Muscle layer of duodenum (tissue), 2 donors: ENCODE measurements around the gene PTPRM.

Source experiments
- H3K27ac ChIP-seq: one replicate; pipeline ENCODE4 v1.7.0; 2013; ENCODE audit warnings: mild to moderate bottlenecking, low read length
- H3K27me3 ChIP-seq: one replicate; pipeline ENCODE4 v1.7.0; 2013; ENCODE audit warnings: low read depth, mild to moderate bottlenecking, control low read depth, low read length
- H3K36me3 ChIP-seq, 2 donors: one replicate each; pipeline ENCODE4 v1.7.0; 2013; ENCODE audit warnings: low read length in 2 of 2, control low read depth in 1 of 2, mild to moderate bottlenecking in 1 of 2; ENCODE audit not compliant: insufficient read depth in 2 of 2, control insufficient read depth in 1 of 2
- H3K4me1 ChIP-seq, 2 donors: one replicate each; pipeline ENCODE4 v1.7.0; 2013; ENCODE audit warnings: low read length in 2 of 2, mild to moderate bottlenecking in 2 of 2, control low read depth in 1 of 2, moderate library complexity in 1 of 2; ENCODE audit not compliant: insufficient read depth in 2 of 2, control insufficient read depth in 1 of 2
- H3K4me3 ChIP-seq, 2 donors: one replicate each; pipeline ENCODE4 v1.7.0; 2013; ENCODE audit warnings: low read length in 2 of 2, low read depth in 1 of 2, mild to moderate bottlenecking in 1 of 2
- H3K9me3 ChIP-seq, 2 donors: one replicate each; pipeline ENCODE4 v1.7.0; 2013; ENCODE audit warnings: low read length in 2 of 2, control low read depth in 1 of 2, mild to moderate bottlenecking in 1 of 2; ENCODE audit not compliant: control insufficient read depth in 1 of 2
- donor health status: healthy.

The PTPRM gene

DNA sequence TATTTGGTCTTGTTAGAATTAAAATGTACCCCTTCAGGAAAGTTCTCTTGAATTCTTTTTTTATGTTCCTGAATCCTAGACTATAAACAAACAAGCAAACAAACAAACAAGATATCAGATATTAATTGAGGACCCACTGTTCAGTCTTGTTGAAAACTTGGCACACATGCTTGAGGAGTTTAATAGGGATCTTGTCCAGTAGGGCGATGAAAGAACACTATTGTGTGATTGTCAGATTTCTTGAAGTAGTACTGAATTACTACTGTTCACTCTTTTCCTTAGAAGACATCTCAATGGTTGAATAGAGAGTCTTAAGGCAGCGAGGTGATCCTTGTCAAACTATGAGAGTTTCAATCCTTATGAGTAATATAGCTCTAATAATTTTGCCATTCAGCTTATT, 130.2 kb downstream of the PTPRM start:
- Histone ChIP-seq H3K27me3 (no peaks in the 10 kb centered on the region), H3K9me3 (no peaks in the 10 kb centered on the region), H3K4me3 (no peak overlapping the region), H3K27ac (no peak overlapping the region), H3K4me1 (peaks cover 0 to 4% of the 10 kb centered on the region in 2 donors), H3K36me3 (no peaks in the 10 kb centered on the region)

- H3K36me3 ChIP-seq, result no peaks in the 10 kb centered on the region
- no peaks in the 10 kb centered on the region for H3K4me1 ChIP-seq
- no peak overlapping the region for H3K4me3 ChIP-seq
- no peaks in the 10 kb centered on the region for H3K9me3 ChIP-seq
- no peak overlapping the region for H3K27ac ChIP-seq
- H3K27me3 ChIP-seq, result no peaks in the 10 kb centered on the region
These were observed 144.4 kb downstream of the PTPRM start for GRCh38 chr18:7711495-7711894.

GRCh38 chr18:7720395-7720794, 153.3 kb downstream of the PTPRM start:
- no peaks in the 10 kb centered on the region for H3K27me3 ChIP-seq
- no peaks in the 10 kb centered on the region for H3K36me3 ChIP-seq
- H3K4me3 ChIP-seq, result no peak overlapping the region
- no peaks in the 10 kb centered on the region for H3K4me1 ChIP-seq
- no peak overlapping the region for H3K27ac ChIP-seq
- peaks cover 0 to 4% of the 10 kb centered on the region in 2 donors for H3K9me3 ChIP-seq

GRCh38 chr18:7721532-7721931, 154.4 kb downstream of the PTPRM start:
- Histone ChIP-seq H3K9me3 (peaks cover 0 to 4% of the 10 kb centered on the region in 2 donors), H3K27ac (no peak overlapping the region), H3K36me3 (no peaks in the 10 kb centered on the region), H3K4me1 (no peaks in the 10 kb centered on the region), H3K27me3 (no peaks in the 10 kb centered on the region), H3K4me3 (no peak overlapping the region)

GRCh38 chr18:7722955-7723354, 155.8 kb downstream of the PTPRM start:
- Histone ChIP-seq H3K9me3 (no peaks in the 10 kb centered on the region), H3K4me3 (no peak overlapping the region), H3K4me1 (peaks cover 0 to 4% of the 10 kb centered on the region in 2 donors), H3K27me3 (no peaks in the 10 kb centered on the region), H3K36me3 (no peaks in the 10 kb centered on the region), H3K27ac (no peak overlapping the region)

- no peaks in the 10 kb centered on the region for H3K27me3 ChIP-seq
- H3K4me1 ChIP-seq, result peaks cover 0 to 4% of the 10 kb centered on the region in 2 donors
- H3K27ac ChIP-seq, result no peak overlapping the region
- H3K36me3 ChIP-seq, result no peaks in the 10 kb centered on the region
- H3K9me3 ChIP-seq, result no peaks in the 10 kb centered on the region
- no peak overlapping the region for H3K4me3 ChIP-seq
These were observed 156.4 kb downstream of the PTPRM start for GRCh38 chr18:7723558-7723957.

DNA sequence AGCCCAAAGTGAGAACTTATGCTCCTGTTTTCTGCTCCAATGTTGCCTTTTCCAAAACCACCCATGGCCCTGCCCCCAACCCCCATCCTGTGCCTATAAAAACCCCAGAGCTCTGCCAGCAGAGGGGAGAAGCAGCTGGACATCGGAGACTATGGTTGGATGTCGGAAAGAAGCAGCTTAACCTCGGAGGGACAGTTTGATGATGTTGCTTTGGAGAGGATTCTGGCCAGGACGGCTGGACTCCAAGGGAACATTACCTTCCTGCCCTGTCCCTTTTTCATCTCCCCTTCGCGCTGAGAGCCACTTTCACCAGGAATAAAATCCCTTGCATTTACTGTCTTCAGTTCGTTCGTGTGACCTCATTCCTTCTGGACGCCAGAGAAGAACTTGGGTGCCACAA, 158.4 kb downstream of the PTPRM start:
- Histone ChIP-seq H3K4me1 (peaks cover 0 to 4% of the 10 kb centered on the region in 2 donors), H3K36me3 (no peaks in the 10 kb centered on the region), H3K9me3 (no peaks in the 10 kb centered on the region), H3K27ac (no peak overlapping the region), H3K4me3 (no peak overlapping the region), H3K27me3 (no peaks in the 10 kb centered on the region)

DNA sequence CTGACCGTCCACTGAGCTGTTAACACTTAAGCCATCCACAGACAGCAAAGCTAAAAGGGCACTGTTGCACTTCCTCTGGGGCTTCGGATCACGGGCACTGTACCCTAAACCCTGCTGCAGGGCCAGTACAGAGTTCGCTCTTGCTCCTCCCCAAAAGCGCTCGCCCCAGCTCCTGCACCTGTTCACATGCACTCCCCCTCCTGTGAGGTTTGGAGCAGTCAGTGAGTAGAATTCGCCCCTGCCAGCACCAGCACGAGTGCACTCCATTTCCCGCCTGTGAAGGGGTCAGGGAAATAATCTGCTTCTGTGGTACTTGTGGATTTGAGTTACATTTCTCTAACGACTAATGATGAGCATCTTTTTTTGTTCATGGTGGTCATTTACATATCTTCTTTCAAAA, 158.8 kb downstream of the PTPRM start:
- Histone ChIP-seq H3K27me3 (no peaks in the 10 kb centered on the region), H3K4me1 (peaks cover 0 to 4% of the 10 kb centered on the region in 2 donors), H3K27ac (no peak overlapping the region), H3K4me3 (no peak overlapping the region), H3K36me3 (no peaks in the 10 kb centered on the region), H3K9me3 (no peaks in the 10 kb centered on the region)

- Histone ChIP-seq H3K27ac (no peak overlapping the region), H3K9me3 (no peaks in the 10 kb centered on the region), H3K4me3 (no peak overlapping the region), H3K27me3 (no peaks in the 10 kb centered on the region), H3K4me1 (peaks cover 0 to 4% of the 10 kb centered on the region in 2 donors), H3K36me3 (no peaks in the 10 kb centered on the region)
These were observed 159.4 kb downstream of the PTPRM start for GRCh38 chr18:7726522-7726921.

- no peaks in the 10 kb centered on the region for H3K9me3 ChIP-seq
- H3K4me3 ChIP-seq, result no peak overlapping the region
- H3K27ac ChIP-seq, result no peak overlapping the region
- H3K4me1 ChIP-seq, result peaks cover 0 to 4% of the 10 kb centered on the region in 2 donors
- H3K36me3 ChIP-seq, result no peaks in the 10 kb centered on the region
- H3K27me3 ChIP-seq, result no peaks in the 10 kb centered on the region
These were observed 160.4 kb downstream of the PTPRM start for GRCh38 chr18:7727361-7728076.

- Histone ChIP-seq H3K27me3 (no peaks in the 10 kb centered on the region), H3K9me3 (no peaks in the 10 kb centered on the region), H3K4me3 (no peak overlapping the region), H3K4me1 (peaks cover 0 to 4% of the 10 kb centered on the region in 2 donors), H3K27ac (no peak overlapping the region), H3K36me3 (no peaks in the 10 kb centered on the region)
These were observed 161.2 kb downstream of the PTPRM start for GRCh38 chr18:7728297-7728696.

DNA sequence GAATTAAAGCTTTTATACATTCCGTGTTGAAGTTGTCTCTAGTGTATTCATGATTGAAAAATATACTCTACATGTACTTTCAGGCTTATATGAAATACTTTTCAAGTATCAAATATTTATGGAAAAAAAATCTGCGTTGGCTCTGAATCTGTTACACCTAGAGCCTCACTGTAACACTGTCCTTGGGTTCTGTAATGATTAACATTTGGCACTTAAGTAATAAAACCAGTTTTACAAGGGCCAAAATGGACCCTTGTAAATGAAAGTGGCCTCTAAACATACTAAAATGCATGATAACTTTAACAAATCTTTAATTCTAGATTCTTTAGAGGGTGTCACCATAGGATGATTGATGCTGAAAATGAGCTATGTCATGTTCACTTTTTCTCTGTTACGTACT, 162.8 kb downstream of the PTPRM start:
- Histone ChIP-seq H3K36me3 (no peaks in the 10 kb centered on the region), H3K4me3 (no peak overlapping the region), H3K27me3 (no peaks in the 10 kb centered on the region), H3K9me3 (no peaks in the 10 kb centered on the region), H3K4me1 (peaks cover 0 to 4% of the 10 kb centered on the region in 2 donors), H3K27ac (no peak overlapping the region)
